PFSK-1 (cell line): ENCODE results near the gene YARS1.

Experiments
- FOXP2 ChIP-seq: optimal IDR thresholded peaks from 2 replicates; pipeline ENCODE3; 2011; ENCODE audit warnings: borderline replicate concordance, control low read depth, inconsistent platforms; ENCODE audit not compliant: insufficient read depth; ENCODE audit errors: extremely low read length, extremely low read depth
- POLR2AphosphoS5 ChIP-seq: IDR thresholded peaks from 2 replicates; pipeline ENCODE4 v1.6.1; 2012; ENCODE audit warnings: low read depth, mild to moderate bottlenecking, control low read depth, low read length, moderate library complexity
- SIN3A ChIP-seq: IDR thresholded peaks from 2 replicates; pipeline ENCODE4 v1.6.1; 2012; ENCODE audit warnings: mild to moderate bottlenecking, low read length, moderate library complexity, borderline replicate concordance; ENCODE audit not compliant: insufficient read depth
- TAF1 ChIP-seq: IDR thresholded peaks from 2 replicates; pipeline ENCODE4 v1.6.1; 2012; ENCODE audit warnings: low read length, control low read depth, borderline replicate concordance; ENCODE audit not compliant: insufficient read depth
- TF ChIP-seq, protein P1 (sequence below), 2 experiments: IDR thresholded peaks; 2 replicates each; pipeline versions ENCODE4 v1.6.1 to v1.8.0; 2011 to 2012; ENCODE audit warnings: low read depth in 2 of 2, low read length in 2 of 2, control low read depth in 1 of 2, inconsistent platforms in 1 of 2, mild to moderate bottlenecking in 1 of 2, moderate library complexity in 1 of 2; ENCODE audit not compliant: insufficient read depth in 1 of 2

YARS1 gene

DNA sequence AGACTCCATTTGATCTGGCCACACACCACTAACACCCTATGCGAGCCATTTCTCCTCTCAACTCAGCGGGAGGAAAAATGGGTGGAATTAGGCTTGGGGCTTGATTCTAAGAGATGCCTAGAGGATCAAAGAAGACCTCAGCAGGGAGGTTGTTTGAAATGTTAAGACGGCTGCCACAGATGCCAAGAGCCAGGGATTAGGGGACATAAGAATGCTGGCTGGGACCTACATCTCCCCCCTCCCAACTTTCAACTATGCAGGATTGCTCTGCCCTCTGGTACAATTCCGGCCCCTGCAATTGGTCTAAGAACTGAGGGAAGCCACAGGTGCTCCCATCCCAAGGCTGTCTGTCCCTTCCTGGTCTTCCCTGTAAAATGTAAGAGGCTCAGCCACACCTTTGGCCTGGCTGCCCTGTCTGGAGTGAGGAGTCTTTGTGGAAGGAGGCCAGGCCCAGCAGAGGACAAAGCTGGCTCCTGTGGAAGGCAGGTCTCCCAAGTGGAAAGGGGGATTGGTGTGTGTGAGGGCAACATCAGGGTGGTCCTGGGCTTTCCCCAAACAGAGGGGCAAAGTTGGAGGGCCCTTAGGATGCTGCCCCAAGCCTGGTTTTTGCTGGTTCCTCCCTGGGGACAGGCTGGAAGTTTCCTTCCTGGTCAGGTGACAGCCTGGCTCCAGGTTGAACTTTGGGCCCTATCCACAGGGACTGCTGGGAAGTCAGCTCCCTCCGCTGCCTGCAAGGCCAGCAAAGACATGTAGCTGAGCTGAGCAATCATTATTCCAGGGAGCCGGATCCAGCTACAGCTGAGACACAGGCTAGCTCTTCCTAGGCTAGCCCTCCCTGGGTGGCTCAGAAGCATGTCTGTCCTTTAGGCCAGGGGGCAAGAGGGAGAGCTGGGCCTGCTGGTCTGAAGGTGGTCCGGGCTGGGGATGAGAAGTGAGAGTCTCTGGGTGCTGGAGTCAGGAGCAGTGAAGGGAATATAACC is 80.1 kb downstream of the YARS1 start:
- TF ChIP-seq FOXP2: no peak
- no peak for TF ChIP-seq POLR2AphosphoS5
- no peak for TF ChIP-seq TAF1
- TF ChIP-seq SIN3A: no peak
- TF ChIP-seq, protein P1, sequence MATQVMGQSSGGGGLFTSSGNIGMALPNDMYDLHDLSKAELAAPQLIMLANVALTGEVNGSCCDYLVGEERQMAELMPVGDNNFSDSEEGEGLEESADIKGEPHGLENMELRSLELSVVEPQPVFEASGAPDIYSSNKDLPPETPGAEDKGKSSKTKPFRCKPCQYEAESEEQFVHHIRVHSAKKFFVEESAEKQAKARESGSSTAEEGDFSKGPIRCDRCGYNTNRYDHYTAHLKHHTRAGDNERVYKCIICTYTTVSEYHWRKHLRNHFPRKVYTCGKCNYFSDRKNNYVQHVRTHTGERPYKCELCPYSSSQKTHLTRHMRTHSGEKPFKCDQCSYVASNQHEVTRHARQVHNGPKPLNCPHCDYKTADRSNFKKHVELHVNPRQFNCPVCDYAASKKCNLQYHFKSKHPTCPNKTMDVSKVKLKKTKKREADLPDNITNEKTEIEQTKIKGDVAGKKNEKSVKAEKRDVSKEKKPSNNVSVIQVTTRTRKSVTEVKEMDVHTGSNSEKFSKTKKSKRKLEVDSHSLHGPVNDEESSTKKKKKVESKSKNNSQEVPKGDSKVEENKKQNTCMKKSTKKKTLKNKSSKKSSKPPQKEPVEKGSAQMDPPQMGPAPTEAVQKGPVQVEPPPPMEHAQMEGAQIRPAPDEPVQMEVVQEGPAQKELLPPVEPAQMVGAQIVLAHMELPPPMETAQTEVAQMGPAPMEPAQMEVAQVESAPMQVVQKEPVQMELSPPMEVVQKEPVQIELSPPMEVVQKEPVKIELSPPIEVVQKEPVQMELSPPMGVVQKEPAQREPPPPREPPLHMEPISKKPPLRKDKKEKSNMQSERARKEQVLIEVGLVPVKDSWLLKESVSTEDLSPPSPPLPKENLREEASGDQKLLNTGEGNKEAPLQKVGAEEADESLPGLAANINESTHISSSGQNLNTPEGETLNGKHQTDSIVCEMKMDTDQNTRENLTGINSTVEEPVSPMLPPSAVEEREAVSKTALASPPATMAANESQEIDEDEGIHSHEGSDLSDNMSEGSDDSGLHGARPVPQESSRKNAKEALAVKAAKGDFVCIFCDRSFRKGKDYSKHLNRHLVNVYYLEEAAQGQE (IDR thresholded peaks at IDR 0.05; ENCODE audit: insufficient read depth in 1 of 2, low read depth in 2 of 2, low read length in 2 of 2): no peak

DNA sequence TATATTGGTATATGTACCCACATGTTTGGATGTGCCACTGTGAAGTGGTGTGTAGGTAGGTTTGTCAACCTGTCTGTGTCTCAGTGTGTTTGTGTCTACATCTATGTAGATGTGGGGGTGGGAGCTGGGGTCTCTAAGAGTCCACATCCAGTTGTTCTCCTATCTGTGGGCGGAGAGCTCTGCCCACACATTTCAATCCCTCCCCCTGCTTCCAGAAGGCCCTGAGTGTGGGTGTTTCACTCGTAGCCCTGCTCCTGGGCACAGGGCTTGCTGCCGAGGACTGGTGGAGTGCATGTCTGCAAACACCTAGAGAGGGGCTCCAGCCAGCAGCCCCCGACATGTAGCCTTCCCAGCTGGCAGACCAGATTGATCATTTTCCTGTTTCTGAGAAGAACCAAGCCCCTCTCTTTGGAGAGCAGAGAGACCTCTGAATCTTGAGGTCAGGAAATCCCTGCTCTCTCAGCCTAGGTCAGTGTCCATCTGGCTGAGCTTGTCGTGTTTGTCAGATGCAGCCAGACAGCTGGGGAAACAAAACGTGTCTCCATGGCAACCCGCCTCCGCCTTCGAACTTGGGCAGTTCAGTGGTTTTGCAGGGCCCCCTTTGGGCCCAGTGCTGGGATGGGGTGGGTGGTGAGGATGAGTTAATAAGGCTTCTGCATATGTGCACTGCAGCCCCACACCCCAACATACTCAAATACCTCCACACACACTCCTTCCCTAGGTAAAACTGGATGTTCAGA is 83.4 kb downstream of the YARS1 start:
- no peak for TF ChIP-seq POLR2AphosphoS5
- TF ChIP-seq, protein P1 (IDR thresholded peaks at IDR 0.05; ENCODE audit: insufficient read depth in 1 of 2, low read depth in 2 of 2, low read length in 2 of 2): no peak
- no peak for TF ChIP-seq FOXP2
- TF ChIP-seq SIN3A: no peak
- no peak for TF ChIP-seq TAF1

DNA sequence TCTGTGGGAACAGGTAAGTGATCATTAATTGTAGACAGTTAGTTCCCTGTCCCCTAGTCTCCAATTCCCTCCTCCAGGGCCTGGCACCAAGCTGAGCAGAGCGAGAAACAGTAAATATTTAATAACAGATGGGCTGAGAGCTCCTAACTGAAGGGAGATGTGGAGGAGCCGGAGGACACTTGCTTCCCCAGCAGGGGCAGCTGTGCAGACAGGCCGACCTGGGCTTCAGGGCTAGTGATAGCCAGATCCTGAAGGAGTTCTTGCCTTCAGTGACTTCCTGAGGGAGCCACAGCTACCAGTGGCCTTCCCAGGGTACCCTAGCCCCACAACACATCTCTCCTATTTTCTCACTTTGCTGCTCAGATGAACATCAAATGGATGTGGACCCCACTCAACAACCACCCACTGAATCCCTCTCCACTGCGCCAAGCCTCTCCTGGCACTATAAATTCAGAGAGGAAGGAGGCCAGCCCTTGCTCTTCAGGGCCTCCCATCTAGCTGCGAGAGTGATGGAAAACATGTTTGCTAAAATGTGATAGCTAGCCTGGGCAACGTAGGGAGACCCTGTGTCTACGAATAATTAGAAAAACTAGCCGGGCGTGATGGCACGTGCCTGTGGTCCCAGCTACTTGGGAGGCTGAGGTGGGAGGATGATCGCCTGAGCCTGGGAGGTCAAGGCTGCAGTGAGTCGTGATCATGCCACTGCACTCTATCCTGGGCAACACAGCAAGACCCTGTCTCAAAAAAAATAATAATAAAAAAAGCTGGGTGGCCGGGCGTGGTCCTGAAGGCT is 87.7 kb downstream of the YARS1 start:
- TF ChIP-seq, protein P1 (IDR thresholded peaks at IDR 0.05; ENCODE audit: insufficient read depth in 1 of 2, low read depth in 2 of 2, low read length in 2 of 2): no peak
- no peak for TF ChIP-seq TAF1
- TF ChIP-seq POLR2AphosphoS5: no peak
- TF ChIP-seq FOXP2: no peak
- no peak for TF ChIP-seq SIN3A

DNA sequence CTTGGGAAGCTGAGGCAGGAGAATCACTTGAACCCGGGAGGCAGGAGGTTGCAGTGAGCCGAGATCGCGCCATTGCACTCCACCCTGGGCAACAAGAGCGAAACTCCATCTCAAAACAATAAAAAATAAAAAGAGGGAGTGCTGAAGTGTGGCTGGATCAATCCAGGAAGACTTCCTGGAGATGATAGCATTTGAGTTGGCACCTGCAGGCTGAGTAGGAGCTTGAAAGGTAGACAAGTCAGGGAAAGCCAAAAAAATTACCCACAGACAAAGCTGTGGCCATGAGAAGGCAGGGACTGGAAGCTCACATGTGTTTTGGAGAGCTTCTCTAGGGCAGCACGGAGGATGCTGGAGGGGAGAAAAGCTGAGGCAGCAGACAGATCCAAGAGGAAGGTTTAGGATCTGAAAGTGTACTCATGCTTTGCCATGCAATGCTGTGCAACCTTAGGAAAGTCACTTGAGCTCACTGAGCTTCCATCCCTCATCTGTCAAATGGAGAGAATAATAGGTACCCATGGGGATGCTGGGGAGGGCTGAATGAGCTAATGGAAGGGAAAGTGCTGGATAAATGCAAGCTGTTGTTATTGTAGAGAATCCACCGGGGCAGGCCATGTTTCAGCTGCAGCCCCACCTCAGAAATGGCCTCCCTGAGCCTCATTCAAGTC is 88.6 kb downstream of the YARS1 start:
- TF ChIP-seq POLR2AphosphoS5: no peak
- TF ChIP-seq SIN3A: no peak
- TF ChIP-seq, protein P1 (IDR thresholded peaks at IDR 0.05; ENCODE audit: insufficient read depth in 1 of 2, low read depth in 2 of 2, low read length in 2 of 2): no peak
- no peak for TF ChIP-seq FOXP2
- TF ChIP-seq TAF1: no peak
